LNCaP clone FGC (cell line): ENCODE data around the gene POC1B.

Source experiments
- DNase-seq: peaks from one replicate; pipeline ENCODE4 v3.0.0-alpha.2; 2011; ENCODE audit warnings: low read depth
- H3K4me3 ChIP-seq: 2 replicates; pipeline ENCODE4 v1.5.1; 2011; ENCODE audit warnings: mild to moderate bottlenecking, low read depth, low read length, control low read depth
- CTCF ChIP-seq: IDR thresholded peaks from 2 replicates; pipeline ENCODE4 v1.5.1; 2012; ENCODE audit warnings: mild to moderate bottlenecking; ENCODE audit not compliant: control insufficient read depth, insufficient read depth; ENCODE audit errors: extremely low read depth

Gene POC1B

GRCh38 chr12:89424846-89425245 lies 101.0 kb downstream of the POC1B start:
- no peak overlapping the region for H3K4me3 ChIP-seq
- no peak for TF ChIP-seq CTCF
- DNase-seq: no peak

- no peak for DNase-seq
- no peak overlapping the region for H3K4me3 ChIP-seq
- no peak for TF ChIP-seq CTCF
Observed at GRCh38 chr12:89424389-89424788, 101.5 kb downstream of the POC1B start.

GRCh38 chr12:89421092-89421835 lies 104.6 kb downstream of the POC1B start:
- DNase-seq: no peak
- no peak for TF ChIP-seq CTCF
- no peak overlapping the region for H3K4me3 ChIP-seq

- H3K4me3 ChIP-seq: no peak overlapping the region
- DNase-seq: no peak
- no peak for TF ChIP-seq CTCF
Observed at GRCh38 chr12:89418228-89418910, 107.5 kb downstream of the POC1B start.

- DNase-seq: peak; percentile 34
- no peak for TF ChIP-seq CTCF
- no peak overlapping the region for H3K4me3 ChIP-seq
Observed at GRCh38 chr12:89417246-89417977, 108.4 kb downstream of the POC1B start.

- DNase-seq: no peak
- no peak overlapping the region for H3K4me3 ChIP-seq
- TF ChIP-seq CTCF: no peak
Observed at GRCh38 chr12:89416049-89416792, 109.6 kb downstream of the POC1B start.
